DOHH2 (cell line): ENCODE measurements around the gene CLSTN1.
A peak's percentile ranks its signal among the peaks of the same experiment; 100 is the strongest.

Source experiments
- H3F3A ChIP-seq: fragments of 200-600 bp; sonication (generic), shearing (Covaris generic); 2 replicates; pipeline ENCODE4 v1.6.0; 2016; ENCODE audit warnings: antibody characterized with exemption, mild to moderate bottlenecking; ENCODE audit not compliant: control insufficient read depth, insufficient read depth
- H3K27ac ChIP-seq: fragments of 200-600 bp; sonication (generic); 2 replicates; pipeline ENCODE4 v1.5.1; 2014; ENCODE audit warnings: low read depth, mild to moderate bottlenecking, low read length, moderate library complexity
- H3K27me3 ChIP-seq: fragments of 200-600 bp; sonication (generic); 2 replicates; pipeline ENCODE4 v1.6.1; 2014; ENCODE audit warnings: mild to moderate bottlenecking, low read length, mixed read lengths; ENCODE audit not compliant: control insufficient read depth
- H3K36me3 ChIP-seq: fragments of 200-600 bp; sonication (generic); 2 replicates; pipeline ENCODE4 v1.6.1; 2014; ENCODE audit warnings: mild to moderate bottlenecking, low read length, moderate library complexity, mixed read lengths; ENCODE audit not compliant: control insufficient read depth
- H3K4me1 ChIP-seq: fragments of 200-600 bp; sonication (generic); 2 replicates; pipeline ENCODE4 v1.6.1; 2014; ENCODE audit warnings: mild to moderate bottlenecking, low read length, mixed read lengths; ENCODE audit not compliant: control insufficient read depth
- H3K4me2 ChIP-seq: fragments of 200-600 bp; sonication (generic); 2 replicates; pipeline ENCODE4 v1.6.0; 2014; ENCODE audit warnings: mild to moderate bottlenecking, low read length, moderate library complexity
- H3K4me3 ChIP-seq: fragments of 200-600 bp; sonication (generic); 2 replicates; pipeline ENCODE4 v1.5.1; 2014; ENCODE audit warnings: mild to moderate bottlenecking, low read length, mixed read lengths
- H3K79me2 ChIP-seq: fragments of 200-600 bp; sonication (generic); 2 replicates; pipeline ENCODE4 v1.6.1; 2014; ENCODE audit warnings: mild to moderate bottlenecking, low read length, mixed read lengths; ENCODE audit not compliant: control insufficient read depth
- H3K9me2 ChIP-seq: fragments of 200-600 bp; sonication (generic); replicated peaks from 2 replicates; pipeline ENCODE4 v1.6.1; 2014; ENCODE audit warnings: mild to moderate bottlenecking, low read length, mixed read lengths; ENCODE audit not compliant: control insufficient read depth
- H3K9me3 ChIP-seq: fragments of 200-600 bp; sonication (generic); 2 replicates; pipeline ENCODE4 v1.6.1; 2014; ENCODE audit warnings: antibody characterized with exemption, low read length, mixed read lengths; ENCODE audit not compliant: control insufficient read depth, insufficient read depth
- H4K20me1 ChIP-seq: fragments of 200-600 bp; sonication (generic); 2 replicates; pipeline ENCODE4 v1.6.0; 2014; ENCODE audit warnings: low read depth, mild to moderate bottlenecking, antibody characterized with exemption, low read length, moderate library complexity; ENCODE audit not compliant: control insufficient read depth, insufficient read depth
- CTCF ChIP-seq: fragments of 200-600 bp; sonication (generic); IDR thresholded peaks from one replicate; pipeline ENCODE4 v1.5.1; 2014; ENCODE audit warnings: antibody characterized with exemption, mild to moderate bottlenecking, low read depth, low read length; ENCODE audit not compliant: poor library complexity, severe bottlenecking
- EZH2phosphoT487 ChIP-seq: fragments of 200-600 bp; sonication (generic); IDR thresholded peaks from 2 replicates; pipeline ENCODE4 v1.6.1; 2017; ENCODE audit warnings: borderline replicate concordance, mild to moderate bottlenecking, antibody characterized with exemption, low read length, moderate library complexity, mixed read lengths

CLSTN1 gene

GRCh38 chr1:9823943-9824701, at the start of gene CLSTN1:
Gene CLSTN1, minus strand, starts transcription at chr1:9823965. Its CDS starts 232 bp downstream, at chr1:9823733.
- peaks cover 25% of the 10 kb centered on the region for H3F3A ChIP-seq
- no peaks in the 10 kb centered on the region for H3K9me3 ChIP-seq
- H3K4me2 ChIP-seq = peak within 1 kb of the TSS; percentile 79
- H3K4me3 ChIP-seq = peak within 1 kb of the TSS; percentile 96
- no peaks in the 10 kb centered on the region for H3K27me3 ChIP-seq
- H3K79me2 ChIP-seq = peaks cover 44% of the 10 kb centered on the region
- no peaks in the 10 kb centered on the region for H3K9me2 ChIP-seq
- peak within 1 kb of the TSS; percentile 24 for H3K27ac ChIP-seq
- H3K4me1 ChIP-seq = peaks cover 69% of the 10 kb centered on the region
- TF ChIP-seq CTCF = no peak
- TF ChIP-seq EZH2phosphoT487 = no peak
- H4K20me1 ChIP-seq = 0 out of 2 replicates have a peak, but pooled peaks cover 4% of the 10 kb centered on the region
- H3K36me3 ChIP-seq = peaks cover 32% of the 10 kb centered on the region

GRCh38 chr1:9873385-9873784, 49.6 kb upstream of the CLSTN1 start:
- no peaks in the 10 kb centered on the region for H3K9me2 ChIP-seq
- H3K36me3 ChIP-seq = no peaks in the 10 kb centered on the region
- no peak for TF ChIP-seq EZH2phosphoT487
- TF ChIP-seq CTCF = no peak
- peaks cover 53% of the 10 kb centered on the region for H3K4me1 ChIP-seq
- no peak overlapping the region for H3K4me2 ChIP-seq
- no peaks in the 10 kb centered on the region for H3K79me2 ChIP-seq
- no peak overlapping the region for H3K27ac ChIP-seq
- H3K9me3 ChIP-seq = no peaks in the 10 kb centered on the region
- H3F3A ChIP-seq = 0 out of 2 replicates have a peak, but pooled peaks cover 4% of the 10 kb centered on the region
- no peak overlapping the region for H3K4me3 ChIP-seq
- no peaks in the 10 kb centered on the region for H4K20me1 ChIP-seq
- no peaks in the 10 kb centered on the region for H3K27me3 ChIP-seq

GRCh38 chr1:9872430-9873165, 48.8 kb upstream of the CLSTN1 start:
- Histone ChIP-seq H3F3A (0 out of 2 replicates have a peak, but pooled peaks cover 4% of the 10 kb centered on the region), H4K20me1 (no peaks in the 10 kb centered on the region), H3K27me3 (no peaks in the 10 kb centered on the region), H3K4me1 (peaks cover 54% of the 10 kb centered on the region), H3K79me2 (no peaks in the 10 kb centered on the region), H3K27ac (no peak overlapping the region), H3K36me3 (no peaks in the 10 kb centered on the region), H3K9me2 (no peaks in the 10 kb centered on the region), H3K4me2 (no peak overlapping the region), H3K9me3 (no peaks in the 10 kb centered on the region), H3K4me3 (no peak overlapping the region)
- TF ChIP-seq CTCF (no peak), EZH2phosphoT487 (no peak)
